Astrocyte of the spinal cord (primary cell): Measurements from ENCODE around the gene TRPM5.
A peak's percentile ranks its signal among the peaks of the same experiment; 100 is the strongest.

Experiments used
- DNase-seq: peaks from one replicate; pipeline ENCODE4 v3.0.0; 2011; ENCODE audit warnings: low read depth, low spot score
- H3K4me3 ChIP-seq: 2 replicates; pipeline ENCODE4 v1.5.1; 2011; ENCODE audit warnings: low read depth, mild to moderate bottlenecking, low read length, moderate library complexity
- in situ Hi-C: cut with HindIII; loops from 2 replicates; pipeline ENCODE4 v1.10.0; 2017; ENCODE audit warnings: low sequenced_read_pairs
- TF ChIP-seq, protein P1 (sequence below): IDR thresholded peaks from 2 replicates; pipeline ENCODE4 v1.5.1; 2012; ENCODE audit warnings: low read depth, mild to moderate bottlenecking, low read length, inconsistent platforms

TRPM5 gene

DNA sequence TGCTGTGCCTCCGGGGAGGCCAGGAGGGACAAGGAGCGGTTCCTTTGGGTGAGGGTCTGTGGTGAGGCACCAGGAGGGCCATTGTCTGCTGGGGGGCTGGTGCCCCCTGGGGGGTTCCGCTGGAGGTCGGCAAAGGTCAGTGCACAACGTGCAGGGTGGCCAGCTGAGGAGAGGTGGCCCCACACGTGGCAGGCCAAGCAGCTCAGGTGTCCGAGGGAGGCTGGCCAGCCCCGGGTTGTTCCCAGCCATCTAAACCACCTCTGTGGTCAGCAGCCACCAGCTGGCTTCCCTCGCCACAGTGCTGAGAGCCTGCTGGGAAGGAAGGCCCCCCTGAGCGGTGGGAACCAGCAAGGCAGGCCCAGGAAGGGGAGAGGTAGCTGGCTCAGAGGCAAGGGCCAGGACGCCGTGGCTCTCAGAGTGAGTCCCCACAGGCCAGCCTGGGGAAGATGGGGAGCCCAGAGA is 39.5 kb downstream of the TRPM5 start:
- TF ChIP-seq, protein P1, sequence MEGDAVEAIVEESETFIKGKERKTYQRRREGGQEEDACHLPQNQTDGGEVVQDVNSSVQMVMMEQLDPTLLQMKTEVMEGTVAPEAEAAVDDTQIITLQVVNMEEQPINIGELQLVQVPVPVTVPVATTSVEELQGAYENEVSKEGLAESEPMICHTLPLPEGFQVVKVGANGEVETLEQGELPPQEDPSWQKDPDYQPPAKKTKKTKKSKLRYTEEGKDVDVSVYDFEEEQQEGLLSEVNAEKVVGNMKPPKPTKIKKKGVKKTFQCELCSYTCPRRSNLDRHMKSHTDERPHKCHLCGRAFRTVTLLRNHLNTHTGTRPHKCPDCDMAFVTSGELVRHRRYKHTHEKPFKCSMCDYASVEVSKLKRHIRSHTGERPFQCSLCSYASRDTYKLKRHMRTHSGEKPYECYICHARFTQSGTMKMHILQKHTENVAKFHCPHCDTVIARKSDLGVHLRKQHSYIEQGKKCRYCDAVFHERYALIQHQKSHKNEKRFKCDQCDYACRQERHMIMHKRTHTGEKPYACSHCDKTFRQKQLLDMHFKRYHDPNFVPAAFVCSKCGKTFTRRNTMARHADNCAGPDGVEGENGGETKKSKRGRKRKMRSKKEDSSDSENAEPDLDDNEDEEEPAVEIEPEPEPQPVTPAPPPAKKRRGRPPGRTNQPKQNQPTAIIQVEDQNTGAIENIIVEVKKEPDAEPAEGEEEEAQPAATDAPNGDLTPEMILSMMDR: no peak
- DNase-seq: no peak
- in situ Hi-C loops: no loop called here
- no peak overlapping the region for H3K4me3 ChIP-seq

DNA sequence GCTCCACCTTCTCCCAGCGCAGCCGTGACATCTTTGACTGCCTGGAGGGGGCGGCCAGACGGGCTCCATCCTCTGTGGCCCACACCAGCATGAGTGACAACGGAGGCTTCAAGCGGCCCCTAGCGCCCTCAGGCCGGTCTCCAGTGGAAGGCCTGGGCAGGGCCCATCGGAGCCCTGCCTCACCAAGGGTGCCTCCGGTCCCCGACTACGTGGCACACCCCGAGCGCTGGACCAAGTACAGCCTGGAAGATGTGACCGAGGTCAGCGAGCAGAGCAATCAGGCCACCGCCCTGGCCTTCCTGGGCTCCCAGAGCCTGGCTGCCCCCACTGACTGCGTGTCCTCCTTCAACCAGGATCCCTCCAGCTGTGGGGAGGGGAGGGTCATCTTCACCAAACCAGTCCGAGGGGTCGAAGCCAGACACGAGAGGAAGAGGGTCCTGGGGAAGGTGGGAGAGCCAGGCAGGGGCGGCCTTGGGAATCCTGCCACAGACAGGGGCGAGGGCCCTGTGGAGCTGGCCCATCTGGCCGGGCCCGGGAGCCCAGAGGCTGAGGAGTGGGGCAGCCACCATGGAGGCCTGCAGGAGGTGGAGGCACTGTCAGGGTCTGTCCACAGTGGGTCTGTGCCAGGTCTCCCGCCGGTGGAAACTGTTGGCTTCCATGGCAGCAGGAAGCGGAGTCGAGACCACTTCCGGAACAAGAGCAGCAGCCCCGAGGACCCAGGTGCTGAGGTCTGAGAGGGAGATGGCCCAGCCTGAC is 41.2 kb downstream of the TRPM5 start:
- H3K4me3 ChIP-seq: no peak overlapping the region
- in situ Hi-C loops: no loop called here
- no peak for DNase-seq
- TF ChIP-seq, protein P1: no peak

DNA sequence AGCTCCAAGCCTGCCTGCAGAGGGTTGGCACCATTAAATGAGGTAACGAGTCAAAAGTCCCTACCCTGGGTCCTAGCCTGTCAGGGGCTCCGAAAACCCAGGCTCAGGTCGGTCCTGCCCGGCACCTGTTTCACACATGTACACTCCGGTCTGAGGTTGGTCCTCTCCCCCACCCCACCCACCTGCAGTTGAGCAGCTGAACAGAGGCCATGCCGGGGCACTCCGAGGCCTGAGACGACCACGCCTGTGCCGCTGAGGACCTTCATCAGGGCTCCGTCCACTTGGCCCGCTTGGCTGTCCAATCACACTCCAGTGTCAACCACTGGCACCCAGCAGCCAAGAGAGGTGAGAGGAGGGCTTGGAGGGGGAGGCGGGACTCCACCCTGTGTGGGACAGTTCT is 42.2 kb downstream of the TRPM5 start:
- no peak for DNase-seq
- in situ Hi-C loops: no loop called here
- H3K4me3 ChIP-seq: peak overlapping the region; percentile 90
- TF ChIP-seq, protein P1: no peak

DNA sequence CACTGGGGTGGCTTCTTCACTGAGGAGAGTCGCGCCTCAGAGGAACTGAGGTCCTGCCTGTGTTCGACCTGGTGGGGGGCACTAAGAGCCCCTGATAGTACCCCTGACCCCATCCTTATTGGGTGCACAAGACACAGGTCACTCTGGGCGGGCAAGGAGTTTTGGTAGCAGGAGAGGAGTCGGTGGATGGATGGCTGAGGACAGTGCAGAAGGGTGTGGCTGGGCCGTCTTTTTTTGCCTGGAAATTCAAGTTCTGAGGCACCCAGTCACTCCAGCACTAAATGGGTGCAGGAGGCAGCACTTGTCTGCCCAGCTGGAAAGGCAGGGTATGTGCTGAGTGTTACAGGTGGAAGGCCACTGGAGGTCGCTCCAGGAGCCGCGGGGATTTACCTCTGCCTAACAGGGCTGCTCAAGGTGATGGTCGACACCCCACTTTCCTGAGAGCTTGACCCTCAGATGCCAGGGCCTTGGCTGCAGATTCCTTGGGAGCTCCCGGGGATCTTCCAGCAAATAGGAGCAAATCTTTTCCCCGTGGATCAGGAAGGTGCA is 42.8 kb downstream of the TRPM5 start:
- TF ChIP-seq, protein P1: no peak
- DNase-seq: no peak
- peak overlapping the region; percentile 90 for H3K4me3 ChIP-seq
- in situ Hi-C loops: no loop called here

DNA sequence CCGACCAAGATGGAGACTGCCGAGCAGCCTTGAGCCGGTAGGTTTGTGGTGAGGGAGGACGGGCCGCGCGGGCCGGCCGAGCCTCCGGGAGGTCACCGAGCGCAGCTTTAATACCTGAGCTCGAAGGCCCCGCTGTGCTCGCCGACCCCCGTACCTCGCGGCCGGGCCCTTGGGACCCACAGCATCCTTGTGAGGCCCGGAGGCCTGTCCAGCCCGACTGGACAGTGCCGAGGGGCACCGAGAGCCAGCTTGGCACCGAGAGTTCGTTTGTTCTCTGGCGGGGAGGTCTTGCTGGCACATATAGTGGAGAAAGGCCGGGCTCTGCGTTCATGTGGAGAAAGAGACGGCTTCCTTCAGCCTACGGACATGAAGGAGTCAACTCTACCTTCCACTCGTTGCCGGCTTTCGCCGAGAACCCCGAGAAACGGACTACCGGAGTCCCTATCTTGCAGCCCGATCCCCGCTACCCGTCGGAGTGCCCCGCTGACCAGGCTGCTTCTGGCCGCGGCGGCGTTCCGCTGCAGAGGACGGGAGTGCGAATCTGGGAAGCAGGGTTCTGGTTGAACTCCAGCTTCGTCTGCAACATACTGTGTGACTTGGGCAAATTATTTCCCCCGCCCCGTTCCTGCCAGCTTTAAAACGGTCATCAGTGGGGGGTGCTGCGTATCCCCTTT is 43.4 kb downstream of the TRPM5 start:
- H3K4me3 ChIP-seq: peak overlapping the region; percentile 90
- in situ Hi-C loops: no loop called here
- TF ChIP-seq, protein P1: no peak
- no peak for DNase-seq

DNA sequence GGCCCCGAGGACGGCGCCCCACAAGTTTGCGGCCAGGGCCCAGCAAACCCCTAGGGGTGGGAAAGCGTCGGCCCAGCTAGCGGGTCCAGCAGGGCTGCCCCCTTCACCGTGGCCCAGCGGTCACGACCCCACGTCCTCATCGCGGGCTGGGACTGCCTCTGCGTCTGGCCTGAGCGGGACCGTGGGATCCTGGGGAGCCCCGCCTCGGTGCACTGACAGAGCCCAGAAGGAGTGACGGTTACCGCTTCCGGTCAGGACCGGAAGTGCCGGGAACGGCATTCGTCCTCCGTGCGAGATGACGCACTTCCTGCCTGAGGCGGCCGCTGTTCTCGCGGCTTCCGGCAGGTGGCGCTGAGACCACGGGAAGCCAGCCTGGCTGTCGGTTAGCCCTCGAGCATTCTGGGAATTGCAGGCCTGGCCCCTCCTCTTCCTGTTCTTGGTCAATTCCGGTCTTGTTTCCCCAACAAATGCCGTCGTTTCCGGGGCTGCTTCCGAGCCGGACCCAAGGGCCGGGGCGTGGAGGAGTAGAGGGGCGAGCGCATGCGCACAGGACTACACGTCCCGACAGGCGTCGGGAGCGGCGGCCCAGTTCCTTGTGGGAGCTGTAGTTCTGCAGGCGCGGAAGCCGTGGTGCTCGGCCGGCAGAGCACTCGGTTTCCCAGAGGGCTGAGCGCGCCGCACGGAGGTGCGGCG is 44.1 kb downstream of the TRPM5 start, which contains the start of gene TSSC4:
TSS of gene TSSC4 (plus strand) at position 682 of the 693 bp plus-strand sequence. CDS start 1,884 bp downstream, outside the sequence.
- in situ Hi-C loops: no loop called here
- TF ChIP-seq, protein P1: peak; percentile 99
- DNase-seq: peak; percentile 100
- H3K4me3 ChIP-seq: peak within 1 kb of the TSS; percentile 90
